Stimulated activated CD8-positive, alpha-beta memory T cell treated with anti-CD3 and anti-CD28 coated beads, Interleukin-15, amount 100 ng/mL, for 48 hours (primary cell): ENCODE measurements around the gene ITPRIPL1.

Experiments used
- DNase-seq, 2 donors: peaks; one replicate each; pipeline ENCODE4 v3.0.0-alpha.2; 2020; ENCODE audit warnings: low read depth in 2 of 2

ITPRIPL1 gene

DNA sequence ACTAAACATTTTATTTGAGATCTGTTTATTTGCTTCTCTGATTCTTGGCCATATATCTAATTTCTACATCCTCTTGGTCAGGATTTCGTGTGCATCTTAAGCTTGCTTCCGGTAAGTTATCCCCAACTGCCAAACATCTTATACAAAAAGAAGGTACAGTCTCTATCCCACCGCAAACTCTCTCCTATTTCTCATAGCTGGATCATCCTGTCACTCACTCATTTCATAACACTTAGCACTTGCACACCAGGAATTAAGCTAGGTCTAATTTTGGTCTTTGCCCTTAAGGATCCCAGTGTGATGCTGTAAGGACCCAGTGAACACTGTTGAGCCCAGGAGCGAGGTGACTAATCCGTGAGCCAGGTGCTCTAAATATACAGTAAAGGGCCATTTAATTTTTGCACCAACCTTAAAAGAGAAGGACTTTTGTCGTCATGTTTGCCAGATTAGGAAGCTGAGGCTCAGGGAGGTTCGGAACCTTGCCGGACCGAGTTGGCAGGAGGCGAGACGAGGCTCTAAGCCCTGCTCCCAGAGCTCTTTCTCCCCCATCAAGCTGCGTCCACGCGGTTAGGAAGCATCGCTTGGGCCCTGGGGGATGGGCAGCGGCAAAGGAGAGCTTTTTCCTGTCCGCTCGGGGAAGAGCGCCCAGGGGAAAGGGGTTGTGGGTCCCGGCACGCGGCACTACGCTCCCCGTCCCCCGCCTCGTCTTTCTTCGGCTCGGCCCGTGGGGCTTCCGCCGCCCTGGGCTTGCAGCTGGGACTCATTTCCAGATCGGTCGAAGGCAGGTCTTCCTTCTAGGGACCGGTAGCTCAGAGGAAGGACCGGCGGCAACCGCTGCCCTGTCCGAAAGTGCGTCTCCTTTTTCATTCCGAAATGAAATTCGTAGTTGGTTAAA, 4.1 kb upstream of the ITPRIPL1 start:
- DNase-seq = peak in 1 of 2 donors; percentile 36

DNA sequence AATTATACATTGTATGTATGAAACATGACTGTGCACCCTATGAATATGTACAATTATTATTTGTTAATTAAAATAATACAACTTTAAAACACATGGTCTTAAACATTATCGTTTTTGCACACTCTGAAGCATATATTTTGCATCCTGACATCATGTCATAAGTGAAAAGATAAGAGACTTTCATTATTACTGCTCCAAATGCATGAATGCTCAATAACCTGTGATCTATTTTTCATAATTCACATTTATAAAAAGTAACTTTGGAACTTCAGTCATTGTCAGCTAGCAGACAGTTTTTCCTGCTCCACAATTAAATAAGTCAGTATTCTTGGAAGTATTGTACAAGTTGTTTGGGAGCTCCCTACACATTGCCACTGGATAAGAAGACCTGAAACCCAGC, 1.3 kb upstream of the ITPRIPL1 start:
- DNase-seq = no peak

DNA sequence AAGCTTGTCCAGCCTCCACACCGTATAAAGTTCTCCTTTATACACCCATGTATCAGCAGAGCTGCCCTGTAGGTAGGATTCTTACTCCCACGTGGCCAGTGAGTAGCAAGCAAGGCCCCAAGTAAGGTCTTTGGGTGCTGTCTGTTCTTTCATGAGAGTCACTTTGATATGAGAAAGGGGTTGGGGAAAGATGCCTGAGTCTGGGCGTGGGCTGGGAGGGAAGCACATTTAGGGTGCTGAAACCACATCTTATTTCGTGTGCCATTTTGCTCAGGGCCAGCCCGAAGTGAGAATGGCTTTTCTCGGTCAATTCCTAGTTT, 436 bp upstream of the ITPRIPL1 start:
- DNase-seq = peak in 1 of 2 donors; percentile 21

DNA sequence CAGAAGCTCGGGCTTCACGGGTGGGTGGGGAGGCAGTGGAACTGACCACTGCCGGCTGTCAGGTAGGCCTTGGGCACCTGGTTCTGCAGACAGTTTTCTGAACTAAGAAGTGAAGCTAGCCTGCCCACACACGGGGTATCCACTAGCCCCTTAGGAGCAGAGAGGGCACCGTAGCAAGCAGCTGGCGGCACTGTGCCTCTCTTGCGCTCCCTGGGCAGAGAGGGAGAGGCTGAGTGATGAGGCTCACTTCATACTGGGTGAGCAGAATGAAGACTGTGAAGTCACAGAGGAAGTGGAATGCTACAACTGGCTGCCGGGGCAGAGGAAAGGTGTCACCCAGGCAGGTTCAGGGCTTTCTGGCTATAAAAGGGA, 753 bp downstream of the ITPRIPL1 start:
- peak in 1 of 2 donors; percentile 30 for DNase-seq

- DNase-seq = no peak
Measured at GRCh38 chr2:96326564-96326963, 1.4 kb downstream of the ITPRIPL1 start.

DNA sequence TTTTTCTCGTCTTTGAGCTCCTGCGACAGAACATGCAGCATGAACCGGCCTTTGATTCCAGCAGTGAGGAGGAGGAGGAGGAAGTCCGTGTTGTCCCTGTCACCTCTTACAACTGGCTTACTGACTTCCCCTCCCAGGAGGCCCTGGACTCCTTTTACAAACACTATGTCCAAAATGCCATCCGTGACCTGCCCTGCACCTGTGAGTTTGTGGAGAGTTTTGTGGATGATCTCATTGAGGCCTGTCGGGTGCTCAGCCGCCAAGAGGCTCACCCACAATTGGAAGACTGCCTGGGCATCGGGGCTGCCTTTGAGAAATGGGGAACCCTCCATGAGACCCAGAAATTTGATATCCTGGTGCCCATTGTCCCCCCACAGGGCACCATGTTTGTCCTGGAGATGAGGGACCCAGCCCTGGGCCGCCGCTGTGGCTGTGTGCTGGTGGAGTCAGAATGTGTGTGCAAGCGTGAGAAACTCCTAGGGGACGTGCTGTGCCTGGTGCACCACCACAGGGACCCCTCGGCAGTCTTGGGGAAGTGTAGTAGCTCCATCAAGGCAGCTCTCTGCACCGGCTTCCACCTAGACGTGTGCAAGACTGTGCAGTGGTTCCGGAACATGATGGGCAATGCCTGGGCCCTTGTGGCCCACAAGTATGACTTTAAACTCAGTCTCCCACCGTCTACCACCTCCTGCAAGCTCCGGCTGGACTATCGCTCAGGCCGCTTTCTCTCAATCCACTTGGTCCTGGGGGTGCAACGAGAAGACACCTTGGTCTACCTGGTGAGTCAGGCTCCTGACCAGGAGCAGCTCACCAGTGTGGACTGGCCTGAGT, 2.1 kb downstream of the ITPRIPL1 start:
- no peak for DNase-seq

DNA sequence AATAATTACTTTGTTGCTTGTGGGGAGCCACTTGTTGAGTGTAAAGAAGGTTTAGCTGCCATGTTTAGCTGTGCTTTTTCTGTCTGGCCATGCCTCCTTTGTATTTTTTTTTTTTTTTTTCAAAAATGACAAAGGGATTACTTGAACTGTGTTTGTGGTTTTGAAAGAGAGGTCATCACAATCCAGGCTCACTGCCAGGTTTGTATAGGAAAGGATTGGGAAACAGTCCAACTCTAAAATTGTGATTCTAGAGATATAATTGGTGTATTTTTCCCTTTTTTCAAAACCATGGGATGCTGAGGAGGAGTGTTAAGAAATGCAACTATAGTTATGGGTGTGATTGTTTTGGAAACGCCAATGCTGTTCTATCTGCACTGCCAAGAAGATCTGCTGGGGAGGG, 4.3 kb downstream of the ITPRIPL1 start:
- DNase-seq = no peak

DNA sequence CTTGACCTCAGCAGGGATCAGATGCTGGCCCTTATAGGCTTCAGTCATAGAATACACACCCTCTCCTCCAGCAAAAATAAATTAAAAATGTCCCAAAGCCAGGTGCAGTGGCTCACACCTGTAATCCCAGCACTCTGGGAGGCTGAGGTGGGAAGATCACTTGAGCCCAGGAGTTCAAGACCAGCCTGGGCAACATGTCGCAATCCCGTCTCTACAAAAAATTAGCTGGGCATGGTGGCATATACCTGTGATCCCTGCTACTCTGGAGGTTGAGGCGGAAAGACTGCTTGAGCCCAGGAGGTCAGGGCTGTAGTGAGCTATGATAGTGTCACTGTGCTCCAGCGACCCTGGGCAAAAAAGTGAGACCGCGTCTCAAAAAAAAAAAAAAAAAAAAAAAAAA, 4.8 kb downstream of the ITPRIPL1 start:
- DNase-seq = no peak

DNA sequence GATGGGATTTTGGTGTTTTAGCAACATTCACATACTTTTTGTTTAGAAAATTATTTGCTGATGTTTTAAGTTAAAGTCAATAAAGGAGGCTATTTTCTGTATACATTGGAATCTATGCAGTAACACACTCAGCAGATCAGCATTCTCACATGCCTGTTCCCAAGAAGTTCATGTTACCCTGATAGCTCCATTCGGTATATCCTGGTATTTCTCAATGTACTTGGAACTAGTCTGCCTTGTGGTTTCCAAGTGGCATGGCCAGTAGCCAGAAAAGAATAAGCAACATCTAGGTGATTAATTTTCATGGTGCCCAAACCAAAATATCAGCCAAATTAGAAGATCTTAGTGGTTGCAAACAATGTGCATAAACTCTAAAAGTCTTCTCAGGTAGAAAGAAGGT, 5.3 kb downstream of the ITPRIPL1 start:
- no peak for DNase-seq

GRCh38 chr2:96333708-96334107, 8.6 kb downstream of the ITPRIPL1 start:
- DNase-seq = no peak

- no peak for DNase-seq
Measured at GRCh38 chr2:96336104-96336775, 11.1 kb downstream of the ITPRIPL1 start.

DNA sequence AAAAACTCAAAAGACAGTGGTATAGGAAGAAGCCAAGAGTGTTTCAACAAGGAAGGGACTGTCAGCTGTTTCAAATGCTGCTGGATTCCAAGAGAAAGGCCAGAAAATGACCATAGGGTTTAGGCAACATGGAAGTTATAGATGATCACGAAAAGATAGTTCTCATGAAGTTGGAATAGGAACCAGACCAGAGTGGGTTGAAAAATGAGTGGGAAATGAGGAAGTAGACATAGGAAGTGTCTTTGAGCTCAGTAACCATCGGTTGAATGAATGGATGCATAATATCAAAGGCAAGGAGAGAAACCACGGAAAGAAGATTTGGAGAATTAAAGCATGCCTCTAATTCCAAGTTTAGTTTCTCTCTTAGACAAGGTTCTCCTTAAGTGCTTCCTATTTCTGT, 11.8 kb downstream of the ITPRIPL1 start:
- no peak for DNase-seq

- no peak for DNase-seq
Measured at GRCh38 chr2:96340493-96341414, 15.6 kb downstream of the ITPRIPL1 start.

DNA sequence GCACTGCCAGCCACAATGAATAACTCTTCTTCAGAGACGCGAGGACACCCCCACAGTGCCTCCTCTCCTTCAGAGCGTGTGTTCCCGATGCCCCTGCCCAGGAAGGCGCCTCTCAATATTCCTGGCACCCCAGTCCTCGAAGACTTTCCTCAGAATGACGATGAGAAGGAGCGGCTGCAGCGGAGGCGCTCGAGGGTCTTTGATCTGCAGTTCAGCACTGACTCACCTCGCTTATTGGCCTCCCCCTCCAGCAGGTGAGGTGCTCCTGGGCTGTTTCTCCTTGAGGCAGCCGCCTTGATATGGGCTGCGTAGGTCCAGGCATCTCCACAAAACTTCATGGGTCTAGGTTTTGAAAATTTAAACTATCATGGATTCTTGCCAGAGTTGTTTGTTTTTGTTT, 16.5 kb downstream of the ITPRIPL1 start:
- DNase-seq = no peak

GRCh38 chr2:96342085-96342484, 17.0 kb downstream of the ITPRIPL1 start:
- peak; percentile 30 to 45 for DNase-seq

DNA sequence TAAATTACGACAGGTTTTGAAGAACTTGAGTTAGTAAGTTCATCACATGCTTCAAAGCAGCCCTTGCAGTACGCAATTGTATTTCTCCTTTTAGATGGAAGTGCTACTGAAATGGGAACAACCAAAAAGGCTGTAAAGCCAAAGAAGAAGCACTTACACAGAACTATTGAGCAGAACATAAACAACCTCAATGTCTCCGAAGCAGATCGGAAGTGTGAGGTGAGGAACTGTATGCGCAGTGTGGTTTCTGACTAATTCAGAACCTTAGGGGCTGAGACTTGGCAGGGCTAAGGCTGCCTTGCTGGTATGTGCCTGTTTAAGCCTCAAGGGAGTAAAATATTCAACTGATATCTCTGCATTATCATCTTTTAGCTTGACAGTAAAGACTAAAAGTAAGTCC, 18.9 kb downstream of the ITPRIPL1 start:
- DNase-seq = peak in 1 of 2 donors; percentile 27

- DNase-seq = no peak
Measured at GRCh38 chr2:96345438-96345837, 20.3 kb downstream of the ITPRIPL1 start.

DNA sequence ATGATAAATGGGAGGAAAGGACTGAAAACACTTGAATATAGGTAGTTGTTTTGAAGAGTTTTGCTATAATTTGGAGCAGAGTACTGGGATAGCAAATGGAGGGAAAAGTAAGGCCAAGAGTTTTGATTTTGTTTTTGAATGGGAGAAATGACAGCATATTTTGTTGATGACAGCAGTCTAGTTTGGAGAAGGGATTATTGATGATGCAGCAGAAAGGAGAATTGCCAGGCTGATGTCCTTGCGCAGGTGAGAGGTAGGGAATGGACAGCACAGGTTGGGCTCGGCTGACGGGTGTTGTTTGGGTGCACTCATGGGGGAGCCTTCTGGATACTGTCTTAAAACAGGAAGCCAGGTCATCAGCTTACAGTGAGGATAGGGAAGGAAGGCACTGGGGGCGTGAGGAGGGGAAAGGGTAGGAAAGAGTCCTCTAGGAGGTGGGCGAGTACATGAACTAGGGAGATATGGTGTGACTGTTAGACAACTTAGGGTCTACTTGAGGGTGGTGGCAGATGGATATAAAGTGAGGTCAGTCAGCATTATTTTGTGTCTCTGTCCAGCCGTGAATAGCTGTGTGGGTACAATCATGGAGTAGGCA, 20.8 kb downstream of the ITPRIPL1 start:
- DNase-seq = no peak

DNA sequence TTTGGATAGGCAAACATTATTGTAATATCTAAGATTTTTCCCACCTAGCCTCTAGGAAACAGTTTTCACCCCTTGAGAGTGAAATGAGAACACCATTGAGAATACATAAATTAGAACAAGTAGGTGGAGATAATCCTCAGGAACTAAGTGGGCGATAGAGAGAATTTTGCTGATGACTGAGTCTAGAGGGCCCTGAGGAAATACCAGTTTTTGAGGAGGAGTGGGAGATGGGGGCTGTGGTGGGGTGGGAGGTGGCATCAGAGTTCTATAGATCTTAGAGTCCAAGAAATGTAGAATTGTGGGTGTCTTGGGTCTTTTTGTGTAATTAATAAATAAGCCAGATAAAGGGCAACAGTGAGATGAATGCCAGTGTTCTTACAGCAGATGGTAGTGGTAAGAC, 22.3 kb downstream of the ITPRIPL1 start:
- no peak for DNase-seq

GRCh38 chr2:96353032-96353561, 28.0 kb downstream of the ITPRIPL1 start:
- no peak for DNase-seq

DNA sequence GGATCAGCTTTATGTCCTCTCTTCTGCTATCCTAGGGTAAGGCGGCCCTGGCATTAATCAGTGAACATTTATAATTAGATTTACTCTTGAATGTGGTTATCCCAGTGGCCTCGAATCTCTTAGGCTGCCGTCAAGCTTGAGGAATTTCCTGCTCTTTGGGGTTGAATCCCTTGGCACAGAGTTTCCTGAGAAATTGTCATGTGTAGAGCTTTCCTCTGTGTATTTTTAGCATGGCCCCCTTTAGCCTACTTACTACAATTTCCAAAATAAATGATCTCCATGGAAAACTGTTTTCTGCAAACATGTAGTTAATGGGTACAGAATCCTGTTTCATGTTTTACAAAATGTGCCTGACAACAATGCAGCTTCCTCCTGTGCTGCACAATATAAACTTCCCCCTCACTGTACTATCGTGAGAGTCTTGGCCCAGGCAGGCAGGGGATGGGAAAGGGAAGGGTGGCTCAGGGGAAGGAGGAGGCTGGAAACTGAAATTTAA, 28.5 kb downstream of the ITPRIPL1 start:
- no peak for DNase-seq
